ENCODE results near the gene ANO9. TPM values are rescaled to one million over a fixed set of nuclear protein-coding genes. Genes with fewer than 3 reads are reported as not detected.

Gene ANO9
- total RNA-seq, 2 donors from 2014 or later = 15.6 to 26.4 TPM

DNA sequence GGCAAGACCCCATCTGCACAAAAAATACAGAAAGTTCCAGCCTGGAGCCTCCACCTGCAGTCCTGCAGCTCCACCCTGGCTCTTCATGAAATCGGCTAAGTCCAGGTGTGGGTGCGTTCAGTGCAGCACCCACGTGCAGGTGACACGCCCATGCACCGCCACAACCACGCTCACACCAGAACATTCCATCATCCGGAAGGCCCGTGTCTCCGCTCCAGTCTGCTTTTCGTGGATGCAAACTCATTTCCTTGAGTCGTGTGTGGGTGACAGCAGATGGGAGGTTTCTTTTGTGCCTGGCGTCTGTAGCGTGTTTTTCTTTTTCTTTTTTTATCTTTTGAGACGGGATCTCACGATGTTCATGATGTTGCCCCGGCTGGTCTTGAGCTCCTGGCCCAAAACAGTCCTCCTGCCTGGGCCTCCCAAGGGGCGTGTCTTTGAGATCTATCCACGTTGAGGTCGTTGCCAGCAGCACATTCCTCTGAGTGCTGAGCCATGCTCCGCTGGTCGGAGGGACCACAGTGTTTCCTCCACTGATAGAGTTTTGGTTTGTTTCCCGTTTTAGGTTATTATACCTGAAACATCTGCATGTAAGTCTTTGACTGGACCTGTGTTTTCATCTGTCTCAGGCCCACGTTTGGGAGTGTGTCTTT is 15.4 kb upstream of the ANO9 start:
- ATAC-seq = no peak
- TF ChIP-seq CTCF (IDR thresholded peaks at IDR 0.05) (no peak), POLR2A (IDR thresholded peaks at IDR 0.05) (no peak)
- H3K36me3 ChIP-seq (replicated peaks in 1 of 2; ENCODE audit: insufficient read depth in 1 of 2, low read depth in 2 of 2) = peaks cover 0 to 7% of the 10 kb centered on the region in 2 donors
- intact Hi-C loops (cut with DNase I) = no loop called here
- H3K9me3 ChIP-seq = no peaks in the 10 kb centered on the region
- no peak overlapping the region for H3K4me3 ChIP-seq
- no peak overlapping the region for H3K27ac ChIP-seq
- no peaks in the 10 kb centered on the region for H3K4me1 ChIP-seq
- WGBS, 2 donors = 67 to 84% methylated on average over 23 of the region's 23 CpGs
- no peak for DNase-seq
- no peaks in the 10 kb centered on the region for H3K27me3 ChIP-seq

GRCh38 chr11:456533-456932 is 14.7 kb upstream of the ANO9 start:
- ATAC-seq (no peak), DNase-seq (no peak)
- Histone ChIP-seq H3K36me3 (replicated peaks in 1 of 2; ENCODE audit: insufficient read depth in 1 of 2, low read depth in 2 of 2) (peaks cover 0 to 7% of the 10 kb centered on the region in 2 donors), H3K4me3 (no peak overlapping the region), H3K4me1 (peaks cover 7% of the 10 kb centered on the region), H3K9me3 (no peaks in the 10 kb centered on the region), H3K27ac (no peak overlapping the region), H3K27me3 (no peaks in the 10 kb centered on the region)
- TF ChIP-seq CTCF (IDR thresholded peaks at IDR 0.05) = no peak
- TF ChIP-seq POLR2A (IDR thresholded peaks at IDR 0.05) = no peak
- 70 to 74% methylated on average over 5 to 7 of the region's 7 CpGs for WGBS, 2 donors
- intact Hi-C loops (cut with DNase I) = no loop called here

DNA sequence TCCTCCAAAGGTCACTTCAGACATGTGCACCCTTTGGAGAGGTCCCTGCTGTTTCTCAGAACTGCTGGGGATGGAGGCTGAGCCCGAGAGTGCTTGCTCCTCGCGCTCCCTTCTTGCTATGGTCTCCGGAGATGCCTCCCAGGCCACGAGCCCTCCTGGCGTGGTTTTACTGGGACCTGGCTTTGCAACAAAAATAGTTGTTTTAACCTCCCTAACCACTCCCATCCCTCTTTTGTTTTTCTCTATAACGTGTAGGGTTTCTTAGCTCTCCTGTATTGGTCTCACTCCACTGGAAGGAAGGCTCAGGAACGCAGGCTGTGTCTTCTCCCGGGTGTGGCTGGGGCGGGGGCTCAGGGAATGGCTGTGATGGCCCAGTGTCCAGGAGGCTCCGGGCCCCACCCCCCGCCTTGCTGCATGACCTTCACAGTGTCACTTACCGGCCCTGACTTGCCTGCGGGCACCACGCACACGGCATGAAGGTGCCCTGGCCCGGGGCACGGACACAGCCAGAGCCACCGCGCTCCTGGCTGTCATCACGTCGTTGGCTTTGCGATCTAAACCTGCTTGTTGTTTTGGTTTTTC is 13.8 kb upstream of the ANO9 start:
- intact Hi-C loops (cut with DNase I) = no loop called here
- Histone ChIP-seq H3K27ac (no peak overlapping the region), H3K4me3 (no peak overlapping the region), H3K36me3 (replicated peaks in 1 of 2; ENCODE audit: insufficient read depth in 1 of 2, low read depth in 2 of 2) (peaks cover 0 to 7% of the 10 kb centered on the region in 2 donors), H3K27me3 (no peaks in the 10 kb centered on the region), H3K9me3 (no peaks in the 10 kb centered on the region), H3K4me1 (peaks cover 15% of the 10 kb centered on the region)
- TF ChIP-seq POLR2A (IDR thresholded peaks at IDR 0.05) (no peak), CTCF (IDR thresholded peaks at IDR 0.05) (no peak)
- ATAC-seq (no peak), DNase-seq (no peak)
- 84 to 85% methylated on average over 22 to 23 of the region's 23 CpGs for WGBS, 2 donors

DNA sequence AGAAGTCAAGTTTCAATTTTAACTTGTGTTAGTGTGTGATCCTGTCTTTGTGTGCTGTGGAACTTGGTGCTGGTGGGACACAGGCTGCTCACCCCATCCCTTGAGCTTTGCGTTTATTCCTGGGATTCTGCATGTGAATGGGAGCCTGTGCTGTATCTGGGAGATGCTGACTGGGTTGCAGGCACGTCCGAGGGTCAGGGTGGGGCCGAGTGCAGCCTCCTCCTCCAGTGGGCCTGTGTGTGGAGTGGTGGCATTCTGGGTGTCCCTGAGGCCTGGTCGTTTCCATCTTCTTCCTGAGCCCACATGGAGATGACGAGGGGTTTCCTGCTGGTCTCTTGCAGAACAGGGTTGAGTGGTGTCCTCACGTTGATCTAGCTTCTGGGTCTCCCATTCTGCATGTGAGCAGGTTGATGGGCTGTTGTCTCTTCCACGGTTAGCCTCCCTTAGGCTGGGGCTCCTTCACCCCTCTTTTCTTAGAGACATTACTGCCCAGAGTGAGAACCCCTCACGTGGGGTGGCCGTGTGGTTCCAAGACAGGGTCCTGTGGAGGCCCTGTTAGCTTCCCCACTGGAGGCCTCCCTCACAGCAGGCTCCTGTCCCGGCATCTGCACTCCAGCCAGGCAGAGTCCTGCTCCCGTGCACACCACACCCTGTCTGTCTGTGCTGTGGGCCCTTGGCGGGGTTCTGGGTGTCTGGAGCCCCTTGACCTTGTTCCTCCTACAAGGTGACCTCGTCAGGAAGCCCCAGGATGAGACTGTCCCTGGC is 13.2 kb upstream of the ANO9 start:
- 69 to 77% methylated on average over 10 to 11 of the region's 14 CpGs for WGBS, 2 donors
- Histone ChIP-seq H3K9me3 (no peaks in the 10 kb centered on the region), H3K27me3 (no peaks in the 10 kb centered on the region), H3K4me3 (no peak overlapping the region), H3K36me3 (replicated peaks in 1 of 2; ENCODE audit: insufficient read depth in 1 of 2, low read depth in 2 of 2) (peaks cover 0 to 7% of the 10 kb centered on the region in 2 donors), H3K27ac (no peak overlapping the region), H3K4me1 (peaks cover 15% of the 10 kb centered on the region)
- ATAC-seq = no peak
- DNase-seq = no peak
- TF ChIP-seq POLR2A (IDR thresholded peaks at IDR 0.05) (no peak), CTCF (IDR thresholded peaks at IDR 0.05) (no peak)
- intact Hi-C loops (cut with DNase I) = no loop called here
